ENCODE data around the gene SYNE3.
A peak's percentile ranks its signal among the peaks of the same experiment; 100 is the strongest.

The SYNE3 gene

DNA sequence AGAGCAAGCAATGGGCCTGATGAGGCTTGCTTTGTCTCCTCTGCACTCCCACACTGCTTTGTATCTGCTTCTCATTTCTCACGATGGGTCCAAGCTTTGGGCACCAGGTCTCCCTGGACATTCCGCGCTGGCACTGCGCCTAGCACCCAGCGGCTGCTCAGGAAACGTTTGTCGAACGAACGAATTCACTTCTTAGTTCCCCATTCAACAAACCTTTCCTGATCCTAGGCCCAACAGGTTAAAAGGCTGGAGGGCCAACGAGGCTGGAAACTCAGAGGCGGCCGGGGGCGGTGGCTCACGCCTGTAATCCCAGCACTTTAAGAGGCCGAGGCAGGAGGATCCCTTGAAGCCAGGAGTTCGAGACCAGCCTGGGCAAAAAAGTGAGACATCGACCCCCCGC, 17.4 kb upstream of the SYNE3 start:
- Histone ChIP-seq H2BK5ac (ENCODE audit: low read length) (no peak overlapping the region), H3K27ac (ENCODE audit: low read depth, low read length) (no peak overlapping the region), H3K4me1 (ENCODE audit: control insufficient read depth, low read depth, low read length) (peaks cover 6% of the 10 kb centered on the region), H3K27me3 (ENCODE audit: insufficient read depth, low read length, poor library complexity) (no peaks in the 10 kb centered on the region), H2BK15ac (replicated peaks; ENCODE audit: low read depth) (no peak overlapping the region), H2BK120ac (ENCODE audit: low read depth, low read length) (no peak overlapping the region), H3K18ac (ENCODE audit: low read length) (no peak overlapping the region), H4K5ac (ENCODE audit: low read length) (no peak overlapping the region), H3K4ac (ENCODE audit: low read depth, low read length) (peak overlapping the region; percentile 2), H3K23ac (ENCODE audit: low read length) (no peak overlapping the region), H3K36me3 (ENCODE audit: control insufficient read depth, insufficient read depth, low read length) (no peaks in the 10 kb centered on the region), H3K9ac (ENCODE audit: low read length) (peak overlapping the region; percentile 93), H2AK5ac (ENCODE audit: low read length) (peak overlapping the region; percentile 87), H3K79me2 (ENCODE audit: control insufficient read depth, insufficient read depth, low read length) (peaks cover 63% of the 10 kb centered on the region), H4K8ac (ENCODE audit: low read depth, low read length) (no peak overlapping the region), H3K79me1 (ENCODE audit: low read length) (peaks cover 21% of the 10 kb centered on the region), H3K56ac (ENCODE audit: low read length) (peak overlapping the region; percentile 96), H3K4me3 (ENCODE audit: low read length) (peak overlapping the region; percentile 84), H3K4me2 (ENCODE audit: low read length) (peak overlapping the region; percentile 98)
- DNase-seq, result peak; percentile 26
- no CpG with 5 or more reads among the region's 18 CpGs for WGBS (ENCODE audit: extremely low coverage, insufficient coverage, low lambda C conversion rate)

GRCh38 chr14:95533391-95533821, 17.0 kb upstream of the SYNE3 start:
- peak overlapping the region; percentile 96 for H3K56ac ChIP-seq (ENCODE audit: low read length)
- peak overlapping the region; percentile 84 for H3K4me3 ChIP-seq (ENCODE audit: low read length)
- H2AK5ac ChIP-seq (ENCODE audit: low read length), result peak overlapping the region; percentile 87
- H3K79me1 ChIP-seq (ENCODE audit: low read length), result peaks cover 17% of the 10 kb centered on the region
- peak overlapping the region; percentile 2 for H3K4ac ChIP-seq (ENCODE audit: low read depth, low read length)
- H3K23ac ChIP-seq (ENCODE audit: low read length), result no peak overlapping the region
- H3K79me2 ChIP-seq (ENCODE audit: control insufficient read depth, insufficient read depth, low read length), result peaks cover 59% of the 10 kb centered on the region
- H3K9ac ChIP-seq (ENCODE audit: low read length), result peak overlapping the region; percentile 93
- H3K4me1 ChIP-seq (ENCODE audit: control insufficient read depth, low read depth, low read length), result peaks cover 6% of the 10 kb centered on the region
- H3K27me3 ChIP-seq (ENCODE audit: insufficient read depth, low read length, poor library complexity), result no peaks in the 10 kb centered on the region
- H4K5ac ChIP-seq (ENCODE audit: low read length), result no peak overlapping the region
- no peak overlapping the region for H4K8ac ChIP-seq (ENCODE audit: low read depth, low read length)
- no peak overlapping the region for H2BK5ac ChIP-seq (ENCODE audit: low read length)
- WGBS (ENCODE audit: extremely low coverage, insufficient coverage, low lambda C conversion rate), result no CpG with 5 or more reads among the region's 10 CpGs
- peak overlapping the region; percentile 98 for H3K4me2 ChIP-seq (ENCODE audit: low read length)
- H3K18ac ChIP-seq (ENCODE audit: low read length), result no peak overlapping the region
- no peaks in the 10 kb centered on the region for H3K36me3 ChIP-seq (ENCODE audit: control insufficient read depth, insufficient read depth, low read length)
- H2BK120ac ChIP-seq (ENCODE audit: low read depth, low read length), result no peak overlapping the region
- H2BK15ac ChIP-seq (replicated peaks; ENCODE audit: low read depth), result no peak overlapping the region
- no peak overlapping the region for H3K27ac ChIP-seq (ENCODE audit: low read depth, low read length)
- peak; percentile 44 for DNase-seq

DNA sequence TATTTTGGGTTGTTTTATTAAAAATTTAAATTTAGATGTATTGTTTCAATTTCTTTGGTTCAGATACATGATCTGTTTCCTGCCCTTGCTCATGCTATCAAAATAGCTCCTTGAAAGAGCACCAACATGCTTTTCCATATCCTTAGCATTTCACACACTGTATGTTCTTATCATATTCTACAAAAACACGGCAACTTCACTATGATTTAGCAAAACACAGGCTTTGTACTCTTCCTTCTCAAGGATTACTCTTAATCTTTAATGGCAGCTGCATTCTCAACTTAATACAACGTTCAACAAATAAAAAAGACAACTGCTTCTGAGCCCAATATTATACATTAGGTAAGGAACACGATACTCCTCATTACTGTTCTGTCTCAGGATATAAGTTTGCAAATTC, 15.5 kb upstream of the SYNE3 start:
- no peak overlapping the region for H3K4me2 ChIP-seq (ENCODE audit: low read length)
- WGBS (ENCODE audit: extremely low coverage, insufficient coverage, low lambda C conversion rate), result no CpG with 5 or more reads among the region's 3 CpGs
- no peak overlapping the region for H2AK5ac ChIP-seq (ENCODE audit: low read length)
- H3K36me3 ChIP-seq (ENCODE audit: control insufficient read depth, insufficient read depth, low read length), result no peaks in the 10 kb centered on the region
- no peak overlapping the region for H3K27ac ChIP-seq (ENCODE audit: low read depth, low read length)
- no peak overlapping the region for H3K56ac ChIP-seq (ENCODE audit: low read length)
- H3K23ac ChIP-seq (ENCODE audit: low read length), result no peak overlapping the region
- H3K4me1 ChIP-seq (ENCODE audit: control insufficient read depth, low read depth, low read length), result peaks cover 6% of the 10 kb centered on the region
- H3K79me2 ChIP-seq (ENCODE audit: control insufficient read depth, insufficient read depth, low read length), result peaks cover 50% of the 10 kb centered on the region
- H4K5ac ChIP-seq (ENCODE audit: low read length), result no peak overlapping the region
- no peak overlapping the region for H3K4me3 ChIP-seq (ENCODE audit: low read length)
- no peak for DNase-seq
- H3K4ac ChIP-seq (ENCODE audit: low read depth, low read length), result no peak overlapping the region
- no peak overlapping the region for H2BK5ac ChIP-seq (ENCODE audit: low read length)
- peaks cover 12% of the 10 kb centered on the region for H3K79me1 ChIP-seq (ENCODE audit: low read length)
- H2BK15ac ChIP-seq (replicated peaks; ENCODE audit: low read depth), result no peak overlapping the region
- H3K9ac ChIP-seq (ENCODE audit: low read length), result peak overlapping the region; percentile 25
- no peaks in the 10 kb centered on the region for H3K27me3 ChIP-seq (ENCODE audit: insufficient read depth, low read length, poor library complexity)
- H2BK120ac ChIP-seq (ENCODE audit: low read depth, low read length), result no peak overlapping the region
- no peak overlapping the region for H3K18ac ChIP-seq (ENCODE audit: low read length)
- H4K8ac ChIP-seq (ENCODE audit: low read depth, low read length), result no peak overlapping the region

DNA sequence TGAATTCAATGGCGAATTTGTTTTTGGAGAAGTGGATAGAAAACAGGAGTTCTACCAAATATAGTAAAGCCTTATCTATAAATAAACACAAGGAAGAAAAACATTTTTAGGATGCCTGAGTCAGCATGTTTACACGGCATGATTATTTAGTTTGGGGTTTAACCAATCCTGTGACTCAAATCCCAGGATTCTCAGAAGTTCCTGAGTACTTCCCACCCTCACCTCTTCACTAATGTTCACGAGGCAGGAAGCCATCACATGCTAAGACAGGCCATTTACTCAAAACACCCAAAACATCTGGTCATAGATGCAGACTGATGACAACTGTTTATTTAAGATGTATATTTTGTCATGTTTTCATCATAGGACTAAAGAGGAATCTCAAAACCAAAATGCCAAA, 15.0 kb upstream of the SYNE3 start:
- Histone ChIP-seq H3K27me3 (ENCODE audit: insufficient read depth, low read length, poor library complexity) (no peaks in the 10 kb centered on the region), H3K36me3 (ENCODE audit: control insufficient read depth, insufficient read depth, low read length) (no peaks in the 10 kb centered on the region), H3K4me1 (ENCODE audit: control insufficient read depth, low read depth, low read length) (peaks cover 3% of the 10 kb centered on the region), H4K8ac (ENCODE audit: low read depth, low read length) (no peak overlapping the region), H2BK15ac (replicated peaks; ENCODE audit: low read depth) (no peak overlapping the region), H3K18ac (ENCODE audit: low read length) (no peak overlapping the region), H3K27ac (ENCODE audit: low read depth, low read length) (no peak overlapping the region), H2AK5ac (ENCODE audit: low read length) (no peak overlapping the region), H3K4me2 (ENCODE audit: low read length) (no peak overlapping the region), H4K5ac (ENCODE audit: low read length) (no peak overlapping the region), H2BK120ac (ENCODE audit: low read depth, low read length) (no peak overlapping the region), H2BK5ac (ENCODE audit: low read length) (no peak overlapping the region), H3K79me1 (ENCODE audit: low read length) (peaks cover 10% of the 10 kb centered on the region), H3K23ac (ENCODE audit: low read length) (no peak overlapping the region), H3K9ac (ENCODE audit: low read length) (no peak overlapping the region), H3K56ac (ENCODE audit: low read length) (no peak overlapping the region), H3K79me2 (ENCODE audit: control insufficient read depth, insufficient read depth, low read length) (peaks cover 45% of the 10 kb centered on the region), H3K4ac (ENCODE audit: low read depth, low read length) (no peak overlapping the region), H3K4me3 (ENCODE audit: low read length) (no peak overlapping the region)
- DNase-seq, result no peak
- no CpG with 5 or more reads among the region's 3 CpGs for WGBS (ENCODE audit: extremely low coverage, insufficient coverage, low lambda C conversion rate)

- Histone ChIP-seq H3K4me3 (ENCODE audit: low read length) (no peak overlapping the region), H2BK5ac (ENCODE audit: low read length) (no peak overlapping the region), H3K27me3 (ENCODE audit: insufficient read depth, low read length, poor library complexity) (no peaks in the 10 kb centered on the region), H2BK120ac (ENCODE audit: low read depth, low read length) (no peak overlapping the region), H2AK5ac (ENCODE audit: low read length) (no peak overlapping the region), H3K4ac (ENCODE audit: low read depth, low read length) (no peak overlapping the region), H2BK15ac (replicated peaks; ENCODE audit: low read depth) (no peak overlapping the region), H3K36me3 (ENCODE audit: control insufficient read depth, insufficient read depth, low read length) (no peaks in the 10 kb centered on the region), H3K4me2 (ENCODE audit: low read length) (no peak overlapping the region), H4K5ac (ENCODE audit: low read length) (no peak overlapping the region), H3K56ac (ENCODE audit: low read length) (no peak overlapping the region), H4K8ac (ENCODE audit: low read depth, low read length) (no peak overlapping the region), H3K4me1 (ENCODE audit: control insufficient read depth, low read depth, low read length) (no peaks in the 10 kb centered on the region), H3K9ac (ENCODE audit: low read length) (no peak overlapping the region), H3K23ac (ENCODE audit: low read length) (no peak overlapping the region), H3K27ac (ENCODE audit: low read depth, low read length) (no peak overlapping the region), H3K79me1 (ENCODE audit: low read length) (peaks cover 8% of the 10 kb centered on the region), H3K18ac (ENCODE audit: low read length) (no peak overlapping the region), H3K79me2 (ENCODE audit: control insufficient read depth, insufficient read depth, low read length) (peaks cover 37% of the 10 kb centered on the region)
- DNase-seq, result no peak
- no CpG with 5 or more reads among the region's 13 CpGs for WGBS (ENCODE audit: extremely low coverage, insufficient coverage, low lambda C conversion rate)
These were observed 14.2 kb upstream of the SYNE3 start for GRCh38 chr14:95530473-95531276.

GRCh38 chr14:95529216-95529615, 12.8 kb upstream of the SYNE3 start:
- Histone ChIP-seq H3K4ac (ENCODE audit: low read depth, low read length) (no peak overlapping the region), H3K9ac (ENCODE audit: low read length) (no peak overlapping the region), H2BK120ac (ENCODE audit: low read depth, low read length) (no peak overlapping the region), H3K4me1 (ENCODE audit: control insufficient read depth, low read depth, low read length) (no peaks in the 10 kb centered on the region), H3K18ac (ENCODE audit: low read length) (no peak overlapping the region), H3K23ac (ENCODE audit: low read length) (no peak overlapping the region), H3K4me2 (ENCODE audit: low read length) (no peak overlapping the region), H4K5ac (ENCODE audit: low read length) (no peak overlapping the region), H3K27ac (ENCODE audit: low read depth, low read length) (no peak overlapping the region), H2BK15ac (replicated peaks; ENCODE audit: low read depth) (no peak overlapping the region), H2BK5ac (ENCODE audit: low read length) (no peak overlapping the region), H3K36me3 (ENCODE audit: control insufficient read depth, insufficient read depth, low read length) (no peaks in the 10 kb centered on the region), H3K56ac (ENCODE audit: low read length) (no peak overlapping the region), H4K8ac (ENCODE audit: low read depth, low read length) (no peak overlapping the region), H3K79me1 (ENCODE audit: low read length) (peaks cover 4% of the 10 kb centered on the region), H3K4me3 (ENCODE audit: low read length) (no peak overlapping the region), H3K27me3 (ENCODE audit: insufficient read depth, low read length, poor library complexity) (no peaks in the 10 kb centered on the region), H2AK5ac (ENCODE audit: low read length) (no peak overlapping the region), H3K79me2 (ENCODE audit: control insufficient read depth, insufficient read depth, low read length) (peaks cover 31% of the 10 kb centered on the region)
- WGBS (ENCODE audit: extremely low coverage, insufficient coverage, low lambda C conversion rate), result no CpG with 5 or more reads among the region's 7 CpGs
- no peak for DNase-seq
